ENCODE measurements around the gene DNAH14. TPM values are rescaled to one million over a fixed set of nuclear protein-coding genes. Genes with fewer than 3 reads are reported as not detected.
"Not testable (repeated sequence)": the region's sequence is repeated elsewhere in the genome, so short reads cannot be mapped to it uniquely, and the experiment has no call there.

Gene DNAH14
- total and polyA plus RNA-seq, 8 donors: 13.2 to 21.3 (median 18.1) TPM

GRCh38 chr1:225155555-225155954 is 226.1 kb downstream of the DNAH14 start:
- no peak for ATAC-seq
- Histone ChIP-seq H3K36me3 (no peaks in the 10 kb centered on the region), H3K4me1 (no peaks in the 10 kb centered on the region), H3K27ac (no peak overlapping the region), H3K4me3 (no peak overlapping the region), H3K27me3 (no peaks in the 10 kb centered on the region), H3K9me3 (no peaks in the 10 kb centered on the region)
- TF ChIP-seq CTCF (IDR thresholded peaks at IDR 0.05): no peak
- no peak for DNase-seq
- intact Hi-C loops (cut with DNase I): no loop called here

GRCh38 chr1:225156254-225156653 is 226.8 kb downstream of the DNAH14 start:
- DNase-seq (no peak), ATAC-seq (no peak)
- H3K27ac ChIP-seq: no peak overlapping the region
- H3K4me1 ChIP-seq: no peaks in the 10 kb centered on the region
- intact Hi-C loops (cut with DNase I): no loop called here
- no peak for TF ChIP-seq CTCF (IDR thresholded peaks at IDR 0.05)
- H3K4me3 ChIP-seq: no peak overlapping the region
- H3K9me3 ChIP-seq: no peaks in the 10 kb centered on the region
- no peaks in the 10 kb centered on the region for H3K27me3 ChIP-seq
- H3K36me3 ChIP-seq: no peaks in the 10 kb centered on the region

- intact Hi-C loops (cut with DNase I): no loop called here
- Histone ChIP-seq H3K36me3 (no peaks in the 10 kb centered on the region), H3K9me3 (no peaks in the 10 kb centered on the region), H3K27me3 (no peaks in the 10 kb centered on the region), H3K4me3 (no peak overlapping the region), H3K27ac (no peak overlapping the region), H3K4me1 (no peaks in the 10 kb centered on the region)
- no peak for DNase-seq
- no peak for ATAC-seq
- TF ChIP-seq CTCF (IDR thresholded peaks at IDR 0.05): no peak
Measured at GRCh38 chr1:225158291-225158690, 228.8 kb downstream of the DNAH14 start.

- Histone ChIP-seq H3K4me1 (no peaks in the 10 kb centered on the region), H3K9me3 (no peaks in the 10 kb centered on the region), H3K4me3 (no peak overlapping the region), H3K27ac (no peak overlapping the region), H3K27me3 (no peaks in the 10 kb centered on the region), H3K36me3 (no peaks in the 10 kb centered on the region)
- no peak for TF ChIP-seq CTCF (IDR thresholded peaks at IDR 0.05)
- intact Hi-C loops (cut with DNase I): no loop called here
- no peak for DNase-seq
- no peak for ATAC-seq
Measured at GRCh38 chr1:225159793-225160192, 230.3 kb downstream of the DNAH14 start.

- H3K4me3 ChIP-seq; DNase-seq; H3K27ac ChIP-seq; intact Hi-C loops (cut with DNase I); H3K27me3 ChIP-seq; H3K4me1 ChIP-seq; ATAC-seq; H3K36me3 ChIP-seq: not testable (repeated sequence)
- H3K9me3 ChIP-seq: peaks cover 0 to 55% of the 10 kb centered on the region in 2 donors
Measured at GRCh38 chr1:225177409-225177808, 247.9 kb downstream of the DNAH14 start.

GRCh38 chr1:225179686-225180085 is 250.2 kb downstream of the DNAH14 start:
- H3K4me1 ChIP-seq: no peaks in the 10 kb centered on the region
- H3K36me3 ChIP-seq: no peaks in the 10 kb centered on the region
- peaks cover 0 to 54% of the 10 kb centered on the region in 2 donors for H3K9me3 ChIP-seq
- ATAC-seq: no peak
- no peak overlapping the region for H3K27ac ChIP-seq
- TF ChIP-seq CTCF (IDR thresholded peaks at IDR 0.05): no peak
- intact Hi-C loops (cut with DNase I): no loop called here
- DNase-seq: no peak
- H3K27me3 ChIP-seq: no peaks in the 10 kb centered on the region
- no peak overlapping the region for H3K4me3 ChIP-seq
